Loucy (cell line): ENCODE results near the gene SIGLEC11.

ENCODE experiments used
- H2AFZ ChIP-seq: fragments of 200-600 bp; sonication (generic); 2 replicates; pipeline ENCODE4 v1.6.0; 2016; ENCODE audit warnings: antibody characterized with exemption, mild to moderate bottlenecking, low read length, moderate library complexity
- H3F3A ChIP-seq: fragments of 200-600 bp; 2 replicates; pipeline ENCODE4 v1.6.0; 2016; ENCODE audit warnings: antibody characterized with exemption, low read depth, mild to moderate bottlenecking
- H3K27me3 ChIP-seq: fragments of 200-600 bp; sonication (generic); 2 replicates; pipeline ENCODE4 v1.6.1; 2014; ENCODE audit warnings: low read length, mild to moderate bottlenecking; ENCODE audit not compliant: insufficient read depth, poor library complexity, severe bottlenecking
- H3K36me3 ChIP-seq: fragments of 200-600 bp; sonication (generic); 2 replicates; pipeline ENCODE4 v1.6.1; 2016; ENCODE audit warnings: low read length; ENCODE audit not compliant: insufficient read depth
- H3K4me1 ChIP-seq: fragments of 200-600 bp; sonication (generic); 2 replicates; pipeline ENCODE4 v1.5.1; 2014; ENCODE audit warnings: low read length, mild to moderate bottlenecking; ENCODE audit not compliant: insufficient read depth, poor library complexity, severe bottlenecking
- H3K4me2 ChIP-seq: fragments of 200-600 bp; sonication (generic); 2 replicates; pipeline ENCODE4 v1.6.0; 2014; ENCODE audit warnings: antibody characterized with exemption, low read length, low read depth, mild to moderate bottlenecking; ENCODE audit not compliant: poor library complexity, severe bottlenecking
- H3K4me3 ChIP-seq: fragments of 200-600 bp; sonication (generic); 2 replicates; pipeline ENCODE4 v1.5.1; 2014; ENCODE audit warnings: low read length, mild to moderate bottlenecking, mixed read lengths; ENCODE audit not compliant: poor library complexity, severe bottlenecking
- H3K79me2 ChIP-seq: fragments of 200-600 bp; sonication (generic); 2 replicates; pipeline ENCODE4 v1.6.1; 2014; ENCODE audit warnings: low read length; ENCODE audit not compliant: insufficient read depth
- H3K9ac ChIP-seq: fragments of 200-600 bp; sonication (generic); 2 replicates; pipeline ENCODE4 v1.6.0; 2014; ENCODE audit warnings: mild to moderate bottlenecking, low read depth, low read length, moderate library complexity; ENCODE audit not compliant: poor library complexity, severe bottlenecking
- H3K9me2 ChIP-seq: fragments of 200-600 bp; sonication (generic); replicated peaks from 2 replicates; pipeline ENCODE4 v1.6.1; 2016; ENCODE audit warnings: low read depth, low read length, mixed read lengths
- H3K9me3 ChIP-seq: fragments of 200-600 bp; sonication (generic); 2 replicates; pipeline ENCODE4 v1.6.1; 2014; ENCODE audit warnings: mild to moderate bottlenecking, antibody characterized with exemption, low read length, low read depth; ENCODE audit not compliant: insufficient read depth
- H4K20me1 ChIP-seq: fragments of 200-600 bp; sonication (generic); 2 replicates; pipeline ENCODE4 v1.6.0; 2014; ENCODE audit warnings: antibody characterized with exemption, low read length, mild to moderate bottlenecking; ENCODE audit not compliant: insufficient read depth, poor library complexity, severe bottlenecking
- EZH2phosphoT487 ChIP-seq: fragments of 200-600 bp; IDR thresholded peaks from 2 replicates; pipeline ENCODE4 v1.6.1; 2018; ENCODE audit warnings: antibody characterized with exemption, mild to moderate bottlenecking, moderate library complexity, borderline replicate concordance
- TF ChIP-seq, protein P1 (sequence below): fragments of 200-600 bp; sonication (generic); conservative IDR thresholded peaks from 2 replicates; pipeline ENCODE4 v1.5.1; 2014; ENCODE audit warnings: mild to moderate bottlenecking, antibody characterized with exemption, low read length

Gene SIGLEC11

DNA sequence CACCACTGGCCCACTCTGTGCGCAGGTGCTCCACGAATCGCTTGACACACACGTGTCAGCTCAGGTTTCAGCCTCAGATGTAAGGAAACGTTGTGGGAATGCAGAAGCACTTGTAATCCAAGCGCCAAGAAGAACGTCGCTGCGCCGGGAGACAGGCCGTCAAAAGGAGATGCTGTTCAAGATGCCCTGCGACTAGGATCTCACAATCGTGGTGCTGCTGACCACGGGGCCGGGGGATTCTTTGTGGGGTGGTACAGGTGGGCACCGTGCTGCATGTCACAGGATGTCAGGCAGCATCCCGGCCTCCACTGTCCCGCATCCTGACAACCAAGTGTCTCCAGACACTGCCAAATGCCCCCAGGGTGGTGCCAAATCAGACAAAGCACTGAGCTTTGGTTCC, 16.9 kb upstream of the SIGLEC11 start:
- TF ChIP-seq EZH2phosphoT487 = no peak
- TF ChIP-seq, protein P1, sequence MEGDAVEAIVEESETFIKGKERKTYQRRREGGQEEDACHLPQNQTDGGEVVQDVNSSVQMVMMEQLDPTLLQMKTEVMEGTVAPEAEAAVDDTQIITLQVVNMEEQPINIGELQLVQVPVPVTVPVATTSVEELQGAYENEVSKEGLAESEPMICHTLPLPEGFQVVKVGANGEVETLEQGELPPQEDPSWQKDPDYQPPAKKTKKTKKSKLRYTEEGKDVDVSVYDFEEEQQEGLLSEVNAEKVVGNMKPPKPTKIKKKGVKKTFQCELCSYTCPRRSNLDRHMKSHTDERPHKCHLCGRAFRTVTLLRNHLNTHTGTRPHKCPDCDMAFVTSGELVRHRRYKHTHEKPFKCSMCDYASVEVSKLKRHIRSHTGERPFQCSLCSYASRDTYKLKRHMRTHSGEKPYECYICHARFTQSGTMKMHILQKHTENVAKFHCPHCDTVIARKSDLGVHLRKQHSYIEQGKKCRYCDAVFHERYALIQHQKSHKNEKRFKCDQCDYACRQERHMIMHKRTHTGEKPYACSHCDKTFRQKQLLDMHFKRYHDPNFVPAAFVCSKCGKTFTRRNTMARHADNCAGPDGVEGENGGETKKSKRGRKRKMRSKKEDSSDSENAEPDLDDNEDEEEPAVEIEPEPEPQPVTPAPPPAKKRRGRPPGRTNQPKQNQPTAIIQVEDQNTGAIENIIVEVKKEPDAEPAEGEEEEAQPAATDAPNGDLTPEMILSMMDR = no peak
- Histone ChIP-seq H3F3A (no peaks in the 10 kb centered on the region), H4K20me1 (no peaks in the 10 kb centered on the region), H3K36me3 (0 out of 2 replicates have a peak, but pooled peaks cover 10% of the 10 kb centered on the region), H3K4me3 (no peak overlapping the region), H2AFZ (no peak overlapping the region), H3K79me2 (no peaks in the 10 kb centered on the region), H3K4me2 (no peak overlapping the region), H3K9me2 (no peaks in the 10 kb centered on the region), H3K9me3 (no peaks in the 10 kb centered on the region), H3K4me1 (no peaks in the 10 kb centered on the region), H3K27me3 (no peaks in the 10 kb centered on the region), H3K9ac (no peak overlapping the region)

DNA sequence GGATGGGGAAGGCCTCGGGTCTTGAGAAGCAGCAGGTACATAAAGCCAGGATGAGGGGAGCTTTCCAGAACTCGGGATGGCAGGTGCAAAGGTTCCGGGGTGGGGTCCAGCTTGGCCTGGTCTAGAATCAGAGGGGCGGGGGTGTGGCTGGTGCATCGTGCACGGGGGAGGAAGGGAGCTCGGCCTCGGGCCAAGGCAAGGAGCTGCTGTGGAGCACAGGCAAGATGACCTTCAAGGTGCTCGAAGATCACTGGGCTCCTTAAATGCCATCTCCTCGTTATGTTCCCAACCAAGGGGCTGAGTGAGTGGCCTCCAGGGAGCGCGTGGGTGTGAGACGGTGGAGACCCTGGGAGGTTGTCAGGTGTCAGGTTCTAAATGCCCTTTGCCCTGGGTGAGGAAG, 16.1 kb upstream of the SIGLEC11 start:
- Histone ChIP-seq H2AFZ (no peak overlapping the region), H3F3A (no peaks in the 10 kb centered on the region), H3K9ac (no peak overlapping the region), H3K27me3 (no peaks in the 10 kb centered on the region), H3K9me2 (no peaks in the 10 kb centered on the region), H3K4me2 (no peak overlapping the region), H3K36me3 (0 out of 2 replicates have a peak, but pooled peaks cover 10% of the 10 kb centered on the region), H3K79me2 (no peaks in the 10 kb centered on the region), H3K4me1 (no peaks in the 10 kb centered on the region), H3K4me3 (no peak overlapping the region), H4K20me1 (no peaks in the 10 kb centered on the region), H3K9me3 (no peaks in the 10 kb centered on the region)
- no peak for TF ChIP-seq EZH2phosphoT487

DNA sequence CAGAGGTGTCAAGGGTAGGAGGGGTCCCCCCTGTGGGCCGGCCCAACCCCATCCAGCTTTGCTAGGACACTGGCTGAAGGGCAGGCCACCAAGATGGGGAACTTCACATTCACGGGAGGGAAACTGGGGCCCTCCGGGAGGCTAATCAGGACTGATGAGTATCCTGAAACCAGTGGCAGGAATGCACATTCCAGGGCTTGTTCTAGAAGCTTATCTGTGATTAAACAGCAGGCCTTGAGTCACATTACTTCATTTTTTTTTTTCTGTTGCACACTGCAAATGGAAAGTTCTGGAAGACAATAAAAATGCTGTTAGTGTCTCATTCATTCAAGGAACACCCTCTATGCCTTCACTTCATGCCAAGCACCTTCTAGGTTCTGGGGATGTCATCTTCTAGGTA, 15.5 kb upstream of the SIGLEC11 start:
- H3K4me3 ChIP-seq = no peak overlapping the region
- TF ChIP-seq, protein P1 = no peak
- TF ChIP-seq EZH2phosphoT487 = no peak
- no peak overlapping the region for H3K4me2 ChIP-seq
- no peaks in the 10 kb centered on the region for H3K4me1 ChIP-seq
- H3K79me2 ChIP-seq = no peaks in the 10 kb centered on the region
- H3K36me3 ChIP-seq = 0 out of 2 replicates have a peak, but pooled peaks cover 10% of the 10 kb centered on the region
- no peak overlapping the region for H2AFZ ChIP-seq
- H3K9ac ChIP-seq = no peak overlapping the region
- H3K27me3 ChIP-seq = no peaks in the 10 kb centered on the region
- no peaks in the 10 kb centered on the region for H4K20me1 ChIP-seq
- no peaks in the 10 kb centered on the region for H3K9me3 ChIP-seq
- H3K9me2 ChIP-seq = no peaks in the 10 kb centered on the region
- H3F3A ChIP-seq = no peaks in the 10 kb centered on the region

DNA sequence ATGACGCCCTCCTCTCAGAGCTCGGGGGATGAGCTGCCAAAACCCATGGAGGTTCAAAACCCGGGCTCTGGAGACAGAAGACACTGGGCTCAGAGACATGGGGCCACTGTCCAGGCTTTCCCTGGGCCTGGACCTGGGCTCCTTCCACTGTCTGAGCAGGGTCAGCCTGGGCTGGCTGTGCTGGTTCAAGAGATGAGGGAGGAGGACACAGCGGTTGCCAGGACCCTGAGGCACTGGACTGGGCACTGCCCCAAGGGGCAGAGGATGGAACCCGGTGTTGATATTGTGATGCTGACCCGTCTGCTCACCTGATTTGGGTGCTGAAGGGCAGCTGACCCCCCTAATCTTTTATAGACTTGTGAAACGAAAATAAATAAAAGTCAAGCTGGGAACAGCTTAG, 14.1 kb upstream of the SIGLEC11 start:
- no peak overlapping the region for H3K9ac ChIP-seq
- H3F3A ChIP-seq = no peaks in the 10 kb centered on the region
- no peak overlapping the region for H3K4me2 ChIP-seq
- H3K79me2 ChIP-seq = no peaks in the 10 kb centered on the region
- no peaks in the 10 kb centered on the region for H3K27me3 ChIP-seq
- H3K4me1 ChIP-seq = no peaks in the 10 kb centered on the region
- no peaks in the 10 kb centered on the region for H4K20me1 ChIP-seq
- 0 out of 2 replicates have a peak, but pooled peaks cover 10% of the 10 kb centered on the region for H3K36me3 ChIP-seq
- no peaks in the 10 kb centered on the region for H3K9me2 ChIP-seq
- no peaks in the 10 kb centered on the region for H3K9me3 ChIP-seq
- TF ChIP-seq, protein P1 = no peak
- no peak for TF ChIP-seq EZH2phosphoT487
- no peak overlapping the region for H2AFZ ChIP-seq
- no peak overlapping the region for H3K4me3 ChIP-seq
